PC-9 (cell line): ENCODE measurements around the gene TNFRSF9.
"Not testable (repeated sequence)": the region's sequence is repeated elsewhere in the genome, so short reads cannot be mapped to it uniquely, and the experiment has no call there.

Experiments
- EZH2 ChIP-seq: fragments of 200-600 bp; sonication (generic); IDR thresholded peaks from 2 replicates; pipeline ENCODE4 v1.8.0; 2017; ENCODE audit warnings: antibody characterized with exemption, low read depth
- TF ChIP-seq, protein P1 (sequence below): fragments of 200-600 bp; sonication (generic); conservative IDR thresholded peaks from 2 replicates; pipeline ENCODE4 v1.6.1; 2017; ENCODE audit warnings: mixed run types, antibody characterized with exemption, mild to moderate bottlenecking, moderate library complexity

DNA sequence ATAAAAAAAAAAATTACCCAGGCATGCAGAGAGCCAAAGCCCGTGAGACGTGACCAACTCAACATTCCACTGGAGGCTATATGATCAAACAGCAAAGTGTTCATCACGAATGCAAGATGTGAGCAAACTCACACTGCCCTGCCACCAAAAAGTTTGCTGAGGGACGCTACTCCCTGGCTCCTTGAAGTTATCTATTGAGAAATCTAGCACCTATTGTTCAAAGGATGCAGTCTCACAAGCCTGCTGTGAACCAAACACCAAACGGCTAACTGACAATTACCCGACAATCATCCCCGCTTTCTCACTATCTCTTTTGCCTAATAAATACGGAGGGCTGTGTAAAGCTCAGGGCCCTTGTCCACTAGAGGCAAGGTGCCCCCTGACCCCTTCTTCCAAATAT is 13.6 kb downstream of the TNFRSF9 start:
- TF ChIP-seq, protein P1, sequence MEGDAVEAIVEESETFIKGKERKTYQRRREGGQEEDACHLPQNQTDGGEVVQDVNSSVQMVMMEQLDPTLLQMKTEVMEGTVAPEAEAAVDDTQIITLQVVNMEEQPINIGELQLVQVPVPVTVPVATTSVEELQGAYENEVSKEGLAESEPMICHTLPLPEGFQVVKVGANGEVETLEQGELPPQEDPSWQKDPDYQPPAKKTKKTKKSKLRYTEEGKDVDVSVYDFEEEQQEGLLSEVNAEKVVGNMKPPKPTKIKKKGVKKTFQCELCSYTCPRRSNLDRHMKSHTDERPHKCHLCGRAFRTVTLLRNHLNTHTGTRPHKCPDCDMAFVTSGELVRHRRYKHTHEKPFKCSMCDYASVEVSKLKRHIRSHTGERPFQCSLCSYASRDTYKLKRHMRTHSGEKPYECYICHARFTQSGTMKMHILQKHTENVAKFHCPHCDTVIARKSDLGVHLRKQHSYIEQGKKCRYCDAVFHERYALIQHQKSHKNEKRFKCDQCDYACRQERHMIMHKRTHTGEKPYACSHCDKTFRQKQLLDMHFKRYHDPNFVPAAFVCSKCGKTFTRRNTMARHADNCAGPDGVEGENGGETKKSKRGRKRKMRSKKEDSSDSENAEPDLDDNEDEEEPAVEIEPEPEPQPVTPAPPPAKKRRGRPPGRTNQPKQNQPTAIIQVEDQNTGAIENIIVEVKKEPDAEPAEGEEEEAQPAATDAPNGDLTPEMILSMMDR = not testable (repeated sequence)
- TF ChIP-seq EZH2 = not testable (repeated sequence)
